Gastroesophageal sphincter (tissue), 4 donors: ENCODE results near the gene EID2B. TPM values are rescaled to one million over a fixed set of nuclear protein-coding genes. Genes with fewer than 3 reads are reported as not detected.

ENCODE experiments used
- ATAC-seq: fragments of 150-250 bp; one replicate; pipeline ENCODE4 v1.9.1; 2016; ENCODE audit warnings: mild to moderate bottlenecking, moderate library complexity
- H3K27ac ChIP-seq, 4 donors: fragments of 200-600 bp; sonication (generic) in 3 of 4; 1 replicate in 3 of 4; 2 replicates in 1 of 4; pipeline ENCODE4 v1.5.1; 2016 to 2019
- H3K27me3 ChIP-seq: fragments of 200-600 bp; sonication (generic); one replicate; pipeline ENCODE4 v1.5.1; 2019
- H3K36me3 ChIP-seq, 2 donors: fragments of 200-600 bp; sonication (generic); one replicate each; pipeline ENCODE4 v1.5.1; 2019; ENCODE audit warnings: control low read depth in 1 of 2
- H3K4me1 ChIP-seq, 3 donors: fragments of 200-600 bp; sonication (generic); 1 replicate in 2 of 3; 2 replicates in 1 of 3; pipeline ENCODE4 v1.5.1; 2016 to 2019; ENCODE audit warnings: control low read depth in 2 of 3
- H3K4me3 ChIP-seq, 2 donors: fragments of 200-600 bp; sonication (generic); one replicate each; pipeline ENCODE4 v1.5.1; 2019; ENCODE audit warnings: mild to moderate bottlenecking in 1 of 2, moderate library complexity in 1 of 2
- H3K9me3 ChIP-seq, 3 donors: fragments of 200-600 bp; sonication (generic); one replicate each; pipeline ENCODE4 v1.5.1; 2017 to 2019; ENCODE audit warnings: control low read depth in 2 of 3
- CTCF ChIP-seq, 4 experiments: fragments of 200-600 bp in 2 of 4; fragments of 450-650 bp in 2 of 4; sonication (generic) in 1 of 4; IDR thresholded peaks; one replicate each; pipeline ENCODE4 v1.5.1; 2017 to 2019; ENCODE audit warnings: antibody characterized with exemption in 4 of 4, mild to moderate bottlenecking in 2 of 4, moderate library complexity in 2 of 4
- EP300 ChIP-seq: sonication (generic); formaldehyde crosslinking; IDR thresholded peaks from one replicate; pipeline ENCODE4 v1.6.1; 2017; ENCODE audit warnings: antibody characterized with exemption, mild to moderate bottlenecking
- POLR2A ChIP-seq, 2 donors: fragments of 450-650 bp; IDR thresholded peaks; one replicate each; pipeline ENCODE4 v1.6.1; 2017; ENCODE audit warnings: antibody characterized with exemption in 2 of 2, mild to moderate bottlenecking in 2 of 2, moderate library complexity in 1 of 2
- POLR2AphosphoS5 ChIP-seq: sonication (generic); formaldehyde crosslinking; IDR thresholded peaks from one replicate; pipeline ENCODE4 v1.6.1; 2017; ENCODE audit warnings: antibody characterized with exemption
- WGBS, 2 donors: methylation state at CpG; one replicate each; pipeline ENCODE4 v1.1.5; 2018; ENCODE audit warnings: low coverage in 1 of 2; 5-methylcytosine and 5-hydroxymethylcytosine counted together
- total RNA-seq, 4 donors: library from RNA; depleted of rRNA; stranded (reverse); fragments of >200 nt; gene quantifications; one replicate each; pipeline ENCODE4 v1.1.0, GENCODE V29; 2016

Gene EID2B
- total RNA-seq, 4 donors from 2014 or later = 5.0 to 8.3 (median 6.5) TPM

GRCh38 chr19:39497996-39498797 is 34.5 kb downstream of the EID2B start:
- Histone ChIP-seq H3K27ac (no peak overlapping the region), H3K36me3 (no peaks in the 10 kb centered on the region), H3K4me3 (no peak overlapping the region), H3K27me3 (peaks cover 75% of the 10 kb centered on the region), H3K4me1 (peaks cover 0 to 26% (median 17%) of the 10 kb centered on the region in 3 donors), H3K9me3 (peaks cover 0 to 6% (median 0%) of the 10 kb centered on the region in 3 donors)
- TF ChIP-seq POLR2AphosphoS5 (no peak), CTCF (IDR thresholded peaks at IDR 0.05) (peak in 2 of 4 experiments; percentile 7 to 52)
- WGBS, 2 donors = 0 to 3% methylated on average over 11 to 27 of the region's 40 CpGs
- no peak for ATAC-seq

GRCh38 chr19:39497701-39497995 is 35.0 kb downstream of the EID2B start:
- TF ChIP-seq CTCF (IDR thresholded peaks at IDR 0.05) = no peak
- 0% methylated on average over 3 to 4 of the region's 7 CpGs for WGBS, 2 donors
- ATAC-seq = no peak
- no peaks in the 10 kb centered on the region for H3K36me3 ChIP-seq
- peaks cover 0 to 21% (median 17%) of the 10 kb centered on the region in 3 donors for H3K4me1 ChIP-seq
- H3K4me3 ChIP-seq = no peak overlapping the region
- peaks cover 69% of the 10 kb centered on the region for H3K27me3 ChIP-seq
- H3K9me3 ChIP-seq = peaks cover 0 to 3% (median 0%) of the 10 kb centered on the region in 3 donors
- no peak overlapping the region for H3K27ac ChIP-seq

- 69 to 100% methylated on average over 1 to 2 of the region's 5 CpGs for WGBS, 2 donors
- peaks cover 53% of the 10 kb centered on the region for H3K27me3 ChIP-seq
- TF ChIP-seq POLR2AphosphoS5 = no peak
- H3K27ac ChIP-seq = no peak overlapping the region
- ATAC-seq = no peak
- H3K4me3 ChIP-seq = no peak overlapping the region
- peaks cover 0 to 12% of the 10 kb centered on the region in 2 donors for H3K36me3 ChIP-seq
- H3K9me3 ChIP-seq = no peaks in the 10 kb centered on the region
- H3K4me1 ChIP-seq = peaks cover 0 to 20% (median 17%) of the 10 kb centered on the region in 3 donors
Observed at GRCh38 chr19:39496063-39496462, 36.6 kb downstream of the EID2B start.

GRCh38 chr19:39494661-39495060 is 38.0 kb downstream of the EID2B start:
- no peak for TF ChIP-seq POLR2A (IDR thresholded peaks at IDR 0.05)
- no peak for TF ChIP-seq CTCF (IDR thresholded peaks at IDR 0.05)
- TF ChIP-seq POLR2AphosphoS5 = no peak
- no peak for TF ChIP-seq EP300
- H3K27me3 ChIP-seq = peaks cover 39% of the 10 kb centered on the region
- 72 to 85% methylated on average over 5 of the region's 5 CpGs for WGBS, 2 donors
- no peaks in the 10 kb centered on the region for H3K9me3 ChIP-seq
- ATAC-seq = no peak
- no peak overlapping the region for H3K4me3 ChIP-seq
- H3K4me1 ChIP-seq = peaks cover 0 to 20% (median 17%) of the 10 kb centered on the region in 3 donors
- peaks cover 0 to 26% of the 10 kb centered on the region in 2 donors for H3K36me3 ChIP-seq
- no peak overlapping the region for H3K27ac ChIP-seq

- Histone ChIP-seq H3K27me3 (peaks cover 21% of the 10 kb centered on the region), H3K9me3 (no peaks in the 10 kb centered on the region), H3K27ac (no peak overlapping the region), H3K4me1 (peaks cover 0 to 2% (median 2%) of the 10 kb centered on the region in 3 donors), H3K36me3 (peaks cover 0 to 45% of the 10 kb centered on the region in 2 donors), H3K4me3 (no peak overlapping the region)
- no peak for TF ChIP-seq CTCF (IDR thresholded peaks at IDR 0.05)
- TF ChIP-seq EP300 = no peak
- TF ChIP-seq POLR2AphosphoS5 = no peak
- TF ChIP-seq POLR2A (IDR thresholded peaks at IDR 0.05) = no peak
- WGBS, 2 donors = 79% methylated on average over 3 of the region's 3 CpGs; no CpG with 5 or more reads in 1 of the 2 donors
- no peak for ATAC-seq
Observed at GRCh38 chr19:39492788-39493187, 39.9 kb downstream of the EID2B start.
